Stimulated activated CD4-positive, alpha-beta T cell treated with anti-CD3 and anti-CD28 coated beads, Interleukin-1b, Interleukin-23, amount 100 ng/mL, for 4 hours (primary cell): ENCODE results near the gene SULT1B1.
"Not testable (repeated sequence)": the region's sequence is repeated elsewhere in the genome, so short reads cannot be mapped to it uniquely, and the experiment has no call there.

Experiments used
- DNase-seq, 2 donors: peaks; one replicate each; pipeline ENCODE4 v3.0.0-alpha.2; 2020; ENCODE audit warnings: low read depth in 2 of 2

SULT1B1 gene

GRCh38 chr4:69760455-69760854 is at the start of gene SULT1B1:
SULT1B1 (minus strand) TSS chr4:69760620; CDS start chr4:69755217, 5,403 bp downstream.
- peak in 1 of 2 donors; percentile 4 for DNase-seq

- no peak for DNase-seq
Observed at GRCh38 chr4:69800599-69800998, 40.2 kb upstream of the SULT1B1 start.

GRCh38 chr4:69799337-69799736 is 38.9 kb upstream of the SULT1B1 start:
- no peak for DNase-seq

- no peak for DNase-seq
Observed at GRCh38 chr4:69793732-69794131, 33.3 kb upstream of the SULT1B1 start.

GRCh38 chr4:69787879-69788278 is 27.5 kb upstream of the SULT1B1 start:
- DNase-seq, result no peak

- no peak for DNase-seq
Observed at GRCh38 chr4:69786547-69786946, 26.1 kb upstream of the SULT1B1 start.

- no peak for DNase-seq
Observed at GRCh38 chr4:69785211-69785831, 24.9 kb upstream of the SULT1B1 start.

GRCh38 chr4:69782651-69783310 is 22.4 kb upstream of the SULT1B1 start:
- no peak for DNase-seq

GRCh38 chr4:69781458-69782418 is 21.3 kb upstream of the SULT1B1 start:
- no peak for DNase-seq

GRCh38 chr4:69780141-69780540 is 19.7 kb upstream of the SULT1B1 start:
- no peak for DNase-seq

- DNase-seq, result no peak
Observed at GRCh38 chr4:69776696-69777095, 16.3 kb upstream of the SULT1B1 start.

- DNase-seq, result no peak
Observed at GRCh38 chr4:69775321-69775867, 15.0 kb upstream of the SULT1B1 start.

- no peak for DNase-seq
Observed at GRCh38 chr4:69773484-69773883, 13.1 kb upstream of the SULT1B1 start.

- DNase-seq, result not testable (repeated sequence)
Observed at GRCh38 chr4:69768554-69768953, 8.1 kb upstream of the SULT1B1 start.

- no peak for DNase-seq
Observed at GRCh38 chr4:69765751-69766150, 5.3 kb upstream of the SULT1B1 start.

GRCh38 chr4:69764311-69764710 is 3.9 kb upstream of the SULT1B1 start:
- DNase-seq, result no peak

GRCh38 chr4:69763233-69763632 is 2.8 kb upstream of the SULT1B1 start:
- DNase-seq, result no peak

- no peak for DNase-seq
Observed at GRCh38 chr4:69759189-69759604, 1.2 kb downstream of the SULT1B1 start.

GRCh38 chr4:69757464-69757863 is 3.0 kb downstream of the SULT1B1 start:
- no peak for DNase-seq

- DNase-seq, result no peak
Observed at GRCh38 chr4:69754926-69755580, 5.4 kb downstream of the SULT1B1 start.

GRCh38 chr4:69753686-69754085 is 6.7 kb downstream of the SULT1B1 start:
- no peak for DNase-seq

- DNase-seq, result no peak
Observed at GRCh38 chr4:69750346-69750745, 10.1 kb downstream of the SULT1B1 start.
